ENCODE data around the gene SUOX.

Gene SUOX

DNA sequence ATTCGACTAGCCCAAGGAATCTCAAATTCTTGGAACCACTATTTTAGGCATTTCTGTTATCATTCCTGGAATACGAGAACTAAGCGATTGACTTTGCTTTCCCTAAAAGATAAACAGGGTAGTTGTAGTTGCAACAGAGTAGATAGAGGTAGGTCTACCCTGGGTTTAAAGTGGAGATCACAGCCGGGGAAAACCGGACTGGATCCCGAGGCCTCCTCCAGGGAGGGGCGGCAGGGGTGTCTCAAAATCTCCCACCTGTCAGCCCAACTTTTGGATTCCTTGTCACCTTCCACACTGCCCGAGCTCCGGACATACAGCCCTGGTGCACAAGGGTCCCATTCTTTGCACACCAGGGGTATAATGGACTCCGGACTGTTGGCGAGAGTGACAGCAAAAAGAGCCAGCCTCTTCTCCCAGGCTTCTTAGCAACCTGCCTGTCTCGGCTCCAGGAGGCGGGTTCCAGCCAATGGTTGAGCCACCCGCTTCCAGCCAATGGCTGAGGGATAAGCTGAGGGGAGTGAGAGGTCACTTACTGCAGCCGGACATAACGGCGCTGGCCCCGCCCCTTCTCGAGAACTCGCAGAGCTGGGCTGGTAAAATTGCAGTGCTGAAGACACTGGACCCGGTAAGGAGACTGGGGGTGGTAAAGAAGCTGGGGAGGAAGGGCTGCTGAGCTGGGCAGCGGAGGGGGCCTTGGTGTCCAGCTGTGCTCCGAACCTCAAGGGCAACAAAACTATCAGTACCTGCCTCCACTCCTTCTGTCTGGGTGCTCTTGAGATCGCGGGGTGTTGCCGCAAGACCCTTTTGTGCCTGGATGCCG is at the start of gene SUOX:
SUOX (plus strand) TSS at position 562 of the 820 bp plus-strand sequence. CDS start 4,946 bp downstream, outside the sequence.
- H3K27me3 Mint-ChIP-seq, result peaks cover 15% of the 10 kb centered on the region
- ATAC-seq (peak; percentile 90), DNase-seq (peak; percentile 41 to 69)
- H3K9me3 Mint-ChIP-seq, result no peaks in the 10 kb centered on the region
- peak within 1 kb of the TSS; percentile 91 to 94 for H3K4me3 Mint-ChIP-seq
- peaks cover 39% of the 10 kb centered on the region for H3K4me1 Mint-ChIP-seq
- peak within 1 kb of the TSS in 1 of 2 donors; percentile 50 for H3K27ac Mint-ChIP-seq

DNA sequence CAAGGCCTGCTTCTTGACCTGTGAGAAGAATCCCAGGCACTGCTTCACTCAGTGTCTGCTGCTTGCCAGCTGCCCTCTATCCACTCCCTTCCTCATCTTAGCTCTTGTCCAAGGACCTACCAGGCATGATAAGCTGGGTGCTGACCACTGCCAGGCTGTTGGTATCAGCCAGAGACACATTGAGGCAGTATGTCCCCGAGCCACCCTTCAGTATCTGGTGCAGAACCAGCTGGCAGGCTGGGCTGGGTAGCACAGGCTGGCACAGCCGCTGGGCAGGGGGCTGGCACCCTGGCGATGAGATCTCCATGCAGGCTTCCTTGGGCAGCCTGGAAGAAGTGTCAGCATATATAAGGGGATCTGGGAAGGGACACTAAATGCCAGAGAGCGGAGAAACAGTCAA is 41.7 kb upstream of the SUOX start:
- Mint-ChIP-seq H3K9me3 (no peaks in the 10 kb centered on the region), H3K27ac (peak overlapping the region in 1 of 2 donors; percentile 8), H3K27me3 (no peaks in the 10 kb centered on the region), H3K4me3 (no peak overlapping the region), H3K4me1 (peaks cover 22% of the 10 kb centered on the region)
- ATAC-seq (peak; percentile 27), DNase-seq (no peak)

DNA sequence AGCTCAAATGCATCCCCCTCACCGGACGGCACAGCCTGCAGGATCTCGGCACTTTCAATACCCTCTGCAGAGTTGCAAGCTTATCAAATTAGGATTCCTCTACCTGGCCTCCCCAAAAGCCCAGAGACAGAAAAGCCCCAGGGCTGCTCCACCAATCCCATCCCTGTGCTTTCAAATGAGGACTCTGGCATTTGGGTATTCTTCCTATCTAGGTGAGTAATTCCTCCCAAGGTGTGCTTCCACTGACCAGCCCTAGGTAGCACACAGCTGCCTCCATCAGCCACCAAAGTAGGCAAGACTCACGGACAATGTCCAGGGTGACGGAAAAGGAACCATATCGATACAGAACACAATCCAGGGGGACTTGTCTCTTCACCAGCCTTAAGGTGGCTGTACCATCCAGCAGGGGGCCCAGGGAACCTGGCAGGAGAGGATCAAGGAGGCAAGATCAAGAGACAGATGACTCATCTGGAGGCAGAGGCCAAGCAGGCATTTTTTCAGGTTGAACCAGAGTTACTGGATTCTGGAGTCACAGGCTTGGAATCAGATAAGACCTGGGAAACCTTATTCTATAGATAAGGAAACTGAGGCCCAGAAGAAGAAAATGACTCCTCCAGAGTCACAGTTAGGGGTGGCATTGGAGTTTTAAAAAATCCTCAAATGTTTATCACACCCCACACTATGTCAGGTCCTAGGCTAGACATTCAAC is 41.1 kb upstream of the SUOX start:
- Mint-ChIP-seq H3K9me3 (no peaks in the 10 kb centered on the region), H3K4me1 (peaks cover 22% of the 10 kb centered on the region), H3K27me3 (no peaks in the 10 kb centered on the region), H3K4me3 (no peak overlapping the region), H3K27ac (peak overlapping the region; percentile 65 to 73)
- ATAC-seq (peak; percentile 79), DNase-seq (peak; percentile 58 to 60)

DNA sequence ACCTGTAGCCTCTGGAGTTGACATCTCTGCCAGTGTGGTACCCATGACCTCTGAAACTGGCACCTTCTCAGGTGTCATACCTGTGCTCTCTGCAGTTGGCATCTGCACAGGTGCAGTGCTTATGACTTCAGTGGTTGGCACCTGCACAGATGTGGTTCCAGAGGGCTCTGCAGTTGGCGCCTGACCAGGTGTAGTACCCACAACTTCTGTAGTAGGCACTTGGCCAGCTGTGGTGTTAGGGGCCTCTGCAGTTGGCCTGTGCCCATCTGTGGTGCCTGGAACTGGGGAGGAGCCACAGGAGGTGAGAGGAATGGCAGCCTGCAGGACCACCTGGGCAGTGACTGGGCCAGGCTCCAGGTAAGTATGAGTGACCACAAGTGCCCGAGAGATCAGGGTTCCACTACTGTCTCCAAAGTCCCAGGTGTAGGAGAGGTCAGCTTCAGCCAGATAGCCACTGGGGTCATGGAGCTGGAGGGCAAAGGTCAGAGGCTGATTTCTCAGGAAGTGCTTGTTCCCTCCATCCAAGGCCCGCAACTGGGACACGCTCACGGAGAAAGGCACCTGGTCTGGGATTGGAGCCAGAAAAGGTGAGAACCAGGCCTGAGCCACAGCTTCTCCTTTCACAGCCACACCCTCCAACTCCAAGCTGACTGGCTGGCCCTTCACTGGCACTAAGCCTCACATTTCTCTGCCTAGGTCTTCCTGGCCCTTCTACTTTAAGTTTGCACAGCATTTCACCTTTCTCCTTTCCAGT is 39.8 kb upstream of the SUOX start:
- Mint-ChIP-seq H3K4me1 (peaks cover 16% of the 10 kb centered on the region), H3K4me3 (no peak overlapping the region), H3K27ac (peak overlapping the region in 1 of 2 donors; percentile 72), H3K9me3 (no peaks in the 10 kb centered on the region), H3K27me3 (no peaks in the 10 kb centered on the region)
- ATAC-seq, result peak; percentile 15
- no peak for DNase-seq

DNA sequence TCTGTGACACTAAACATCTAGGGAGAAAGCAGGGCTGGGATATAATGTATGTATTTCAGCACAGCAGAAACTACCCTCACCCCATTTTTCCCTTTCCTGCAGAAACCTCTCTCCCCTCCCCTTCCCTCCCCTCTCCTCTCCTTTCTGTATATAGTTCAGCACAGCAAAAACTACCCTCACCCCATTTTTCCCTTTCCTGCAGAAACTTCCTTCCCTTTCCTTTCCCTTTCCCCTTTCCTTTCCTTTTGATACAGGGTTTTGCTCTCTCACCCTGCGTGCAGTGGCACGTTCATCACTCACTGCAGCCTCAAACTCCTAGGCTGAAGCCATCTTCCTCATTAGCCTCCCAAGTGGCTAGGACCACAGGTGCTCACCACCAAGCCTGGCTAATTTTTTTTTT is 33.3 kb upstream of the SUOX start:
- DNase-seq (no peak), ATAC-seq (no peak)
- H3K4me3 Mint-ChIP-seq, result no peak overlapping the region
- H3K27ac Mint-ChIP-seq, result no peak overlapping the region
- no peaks in the 10 kb centered on the region for H3K27me3 Mint-ChIP-seq
- peaks cover 34% of the 10 kb centered on the region for H3K4me1 Mint-ChIP-seq
- H3K9me3 Mint-ChIP-seq, result no peaks in the 10 kb centered on the region

DNA sequence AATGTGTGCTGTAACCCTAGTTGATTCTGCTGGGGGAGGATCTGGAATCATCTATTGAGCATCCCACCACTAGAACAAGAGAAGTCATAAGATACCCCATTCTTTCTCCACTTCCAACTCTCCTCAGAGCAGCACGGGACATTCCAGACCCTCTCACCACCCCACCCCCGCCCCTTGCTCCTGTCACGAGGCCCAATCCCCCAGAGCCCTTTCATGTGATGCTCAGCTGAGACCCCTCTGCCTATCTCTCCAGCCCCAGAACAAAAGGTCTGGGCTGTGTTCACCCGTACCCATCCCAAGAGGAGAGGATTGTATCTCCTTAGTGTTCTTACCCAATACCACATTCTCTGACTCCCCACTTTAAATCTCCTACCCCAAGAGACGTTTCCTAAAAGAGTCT is 31.8 kb upstream of the SUOX start:
- Mint-ChIP-seq H3K4me1 (peaks cover 38% of the 10 kb centered on the region), H3K27me3 (no peaks in the 10 kb centered on the region), H3K27ac (no peak overlapping the region), H3K4me3 (no peak overlapping the region), H3K9me3 (no peaks in the 10 kb centered on the region)
- DNase-seq (no peak), ATAC-seq (no peak)

DNA sequence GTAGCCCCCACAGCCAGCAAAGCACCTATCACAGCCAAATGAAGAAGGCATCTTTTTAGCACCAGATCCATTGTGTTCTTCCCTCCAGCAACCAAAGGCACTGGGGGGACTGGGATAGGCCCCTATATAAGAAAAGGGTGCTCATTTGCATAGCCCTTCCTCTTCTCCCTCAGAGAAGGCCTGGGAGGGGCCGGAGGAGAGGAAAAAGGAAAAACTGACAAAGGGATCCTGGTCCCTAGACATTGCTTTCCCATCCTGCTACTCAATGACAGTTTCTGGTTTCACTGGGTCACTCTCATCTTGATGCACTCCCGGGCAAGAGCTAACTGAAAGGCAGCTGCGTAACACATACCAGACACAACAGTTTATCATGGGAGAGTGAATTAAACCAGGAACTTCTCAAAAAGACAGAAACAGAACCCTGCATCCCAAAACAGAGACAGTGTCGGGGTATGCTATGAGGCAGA is 31.1 kb upstream of the SUOX start, which contains the start of gene PMEL:
PMEL (minus strand) TSS at position 102 of the 467 bp plus-strand sequence; CDS start at position 71, 31 bp downstream.
- DNase-seq, result no peak
- H3K27ac Mint-ChIP-seq, result peak within 1 kb of the TSS; percentile 93 to 98
- peak within 1 kb of the TSS; percentile 96 to 100 for H3K4me3 Mint-ChIP-seq
- H3K9me3 Mint-ChIP-seq, result no peaks in the 10 kb centered on the region
- H3K4me1 Mint-ChIP-seq, result peaks cover 39% of the 10 kb centered on the region
- ATAC-seq, result peak; percentile 3
- no peaks in the 10 kb centered on the region for H3K27me3 Mint-ChIP-seq

DNA sequence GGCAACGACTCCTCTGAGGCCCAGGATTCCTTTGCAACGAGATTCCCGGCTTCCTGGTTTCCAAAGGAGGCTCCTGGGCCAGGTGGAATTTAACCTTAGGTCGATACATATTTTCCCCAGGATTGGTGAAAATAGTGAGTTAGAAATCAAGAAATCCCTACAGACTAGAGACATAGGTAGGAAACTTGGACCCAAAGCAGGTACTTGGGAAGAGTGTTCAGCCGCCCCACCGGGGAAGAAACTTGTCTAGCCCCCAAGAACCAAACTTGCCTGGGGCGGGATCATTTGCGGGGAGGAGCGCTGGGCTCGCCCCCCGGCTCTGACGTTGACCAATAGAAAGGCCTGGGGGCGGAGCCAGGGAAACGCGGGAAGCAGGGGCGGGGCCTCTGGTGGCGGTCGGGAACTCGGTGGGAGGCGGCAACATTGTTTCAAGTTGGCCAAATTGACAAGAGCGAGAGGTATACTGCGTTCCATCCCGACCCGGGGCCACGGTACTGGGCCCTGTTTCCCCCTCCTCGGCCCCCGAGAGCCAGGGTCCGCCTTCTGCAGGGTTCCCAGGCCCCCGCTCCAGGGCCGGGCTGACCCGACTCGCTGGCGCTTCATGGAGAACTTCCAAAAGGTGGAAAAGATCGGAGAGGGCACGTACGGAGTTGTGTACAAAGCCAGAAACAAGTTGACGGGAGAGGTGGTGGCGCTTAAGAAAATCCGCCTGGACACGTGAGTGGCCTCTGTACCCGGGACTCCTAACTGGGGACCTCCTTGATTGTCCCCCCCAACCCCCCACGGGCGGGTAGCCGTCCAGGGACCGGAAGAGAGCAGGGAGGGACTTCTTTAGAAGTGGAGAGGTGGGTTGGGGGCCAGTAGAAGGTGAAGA is 30.4 kb upstream of the SUOX start, which contains the start of gene CDK2:
CDK2 (plus strand) TSS at position 423 of the 874 bp plus-strand sequence; CDS start at position 602, 179 bp downstream.
- Mint-ChIP-seq H3K4me1 (peaks cover 45% of the 10 kb centered on the region), H3K27me3 (no peaks in the 10 kb centered on the region), H3K4me3 (peak within 1 kb of the TSS; percentile 96 to 100), H3K9me3 (no peaks in the 10 kb centered on the region), H3K27ac (peak within 1 kb of the TSS; percentile 93 to 98)
- peak; percentile 94 for ATAC-seq
- DNase-seq, result peak; percentile 84 to 88

DNA sequence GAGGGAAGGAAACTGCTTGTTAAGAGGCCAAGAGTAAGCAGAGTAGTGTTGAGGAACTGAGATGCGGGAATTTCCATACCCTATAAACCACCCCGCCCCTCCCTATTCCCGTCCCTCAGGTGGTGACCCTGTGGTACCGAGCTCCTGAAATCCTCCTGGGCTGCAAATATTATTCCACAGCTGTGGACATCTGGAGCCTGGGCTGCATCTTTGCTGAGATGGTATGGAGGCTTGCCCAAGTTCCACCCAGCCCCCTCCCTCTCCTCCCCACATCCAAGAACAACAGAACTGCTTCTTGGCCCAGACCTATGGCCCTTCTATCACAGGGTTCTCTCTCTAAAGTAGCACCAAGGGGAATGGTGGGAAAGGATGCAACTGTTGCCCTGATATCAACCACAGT is 27.7 kb upstream of the SUOX start:
- Mint-ChIP-seq H3K4me1 (peaks cover 50% of the 10 kb centered on the region), H3K9me3 (no peaks in the 10 kb centered on the region), H3K27ac (no peak overlapping the region), H3K4me3 (no peak overlapping the region), H3K27me3 (no peaks in the 10 kb centered on the region)
- no peak for DNase-seq
- no peak for ATAC-seq

DNA sequence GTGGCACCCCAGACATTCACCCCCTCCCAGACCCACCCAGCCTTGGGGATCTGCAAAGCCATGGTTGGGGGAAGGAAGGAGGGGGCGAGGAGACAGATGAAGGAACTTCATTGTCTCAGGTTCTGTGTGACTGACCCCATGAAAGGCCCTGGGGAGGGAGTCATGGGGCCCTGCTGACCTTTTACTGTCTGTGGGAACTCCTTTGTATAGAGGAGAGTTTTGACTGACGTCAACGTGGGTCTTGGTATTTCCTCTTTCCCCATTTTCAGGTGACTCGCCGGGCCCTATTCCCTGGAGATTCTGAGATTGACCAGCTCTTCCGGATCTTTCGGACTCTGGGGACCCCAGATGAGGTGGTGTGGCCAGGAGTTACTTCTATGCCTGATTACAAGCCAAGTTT is 26.3 kb upstream of the SUOX start:
- H3K4me1 Mint-ChIP-seq, result peaks cover 46% of the 10 kb centered on the region
- no peaks in the 10 kb centered on the region for H3K9me3 Mint-ChIP-seq
- H3K4me3 Mint-ChIP-seq, result no peak overlapping the region
- no peak overlapping the region for H3K27ac Mint-ChIP-seq
- H3K27me3 Mint-ChIP-seq, result no peaks in the 10 kb centered on the region
- no peak for ATAC-seq
- DNase-seq, result no peak

DNA sequence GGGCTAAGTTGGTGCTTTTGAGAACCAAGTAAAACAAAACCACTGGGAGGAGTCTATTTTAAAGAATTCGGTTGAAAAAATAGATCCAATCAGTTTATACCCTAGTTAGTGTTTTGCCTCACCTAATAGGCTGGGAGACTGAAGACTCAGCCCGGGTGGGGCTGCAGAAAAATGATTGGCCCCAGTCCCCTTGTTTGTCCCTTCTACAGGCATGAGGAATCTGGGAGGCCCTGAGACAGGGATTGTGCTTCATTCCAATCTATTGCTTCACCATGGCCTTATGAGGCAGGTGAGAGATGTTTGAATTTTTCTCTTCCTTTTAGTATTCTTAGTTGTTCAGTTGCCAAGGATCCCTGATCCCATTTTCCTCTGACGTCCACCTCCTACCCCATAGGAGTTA is 25.0 kb upstream of the SUOX start:
- H3K4me3 Mint-ChIP-seq, result no peak overlapping the region
- no peaks in the 10 kb centered on the region for H3K27me3 Mint-ChIP-seq
- no peak for DNase-seq
- ATAC-seq, result no peak
- peaks cover 43% of the 10 kb centered on the region for H3K4me1 Mint-ChIP-seq
- no peak overlapping the region for H3K27ac Mint-ChIP-seq
- no peaks in the 10 kb centered on the region for H3K9me3 Mint-ChIP-seq

DNA sequence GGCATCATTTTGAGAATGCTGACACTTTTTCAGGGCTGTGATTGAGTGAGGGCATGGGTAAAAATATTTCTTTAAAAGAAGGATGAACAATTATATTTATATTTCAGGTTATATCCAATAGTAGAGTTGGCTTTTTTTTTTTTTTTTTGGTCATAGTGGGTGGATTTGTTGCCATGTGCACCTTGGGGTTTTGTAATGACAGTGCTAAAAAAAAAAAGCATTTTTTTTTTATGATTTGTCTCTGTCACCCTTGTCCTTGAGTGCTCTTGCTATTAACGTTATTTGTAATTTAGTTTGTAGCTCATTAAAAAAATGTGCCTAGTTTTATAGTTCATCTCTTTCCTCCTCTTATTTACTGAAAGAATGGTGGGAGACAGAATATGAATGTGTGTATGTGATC is 24.6 kb upstream of the SUOX start:
- H3K4me1 Mint-ChIP-seq, result peaks cover 41% of the 10 kb centered on the region
- H3K27me3 Mint-ChIP-seq, result no peaks in the 10 kb centered on the region
- no peak overlapping the region for H3K4me3 Mint-ChIP-seq
- ATAC-seq (no peak), DNase-seq (no peak)
- no peaks in the 10 kb centered on the region for H3K9me3 Mint-ChIP-seq
- H3K27ac Mint-ChIP-seq, result no peak overlapping the region

DNA sequence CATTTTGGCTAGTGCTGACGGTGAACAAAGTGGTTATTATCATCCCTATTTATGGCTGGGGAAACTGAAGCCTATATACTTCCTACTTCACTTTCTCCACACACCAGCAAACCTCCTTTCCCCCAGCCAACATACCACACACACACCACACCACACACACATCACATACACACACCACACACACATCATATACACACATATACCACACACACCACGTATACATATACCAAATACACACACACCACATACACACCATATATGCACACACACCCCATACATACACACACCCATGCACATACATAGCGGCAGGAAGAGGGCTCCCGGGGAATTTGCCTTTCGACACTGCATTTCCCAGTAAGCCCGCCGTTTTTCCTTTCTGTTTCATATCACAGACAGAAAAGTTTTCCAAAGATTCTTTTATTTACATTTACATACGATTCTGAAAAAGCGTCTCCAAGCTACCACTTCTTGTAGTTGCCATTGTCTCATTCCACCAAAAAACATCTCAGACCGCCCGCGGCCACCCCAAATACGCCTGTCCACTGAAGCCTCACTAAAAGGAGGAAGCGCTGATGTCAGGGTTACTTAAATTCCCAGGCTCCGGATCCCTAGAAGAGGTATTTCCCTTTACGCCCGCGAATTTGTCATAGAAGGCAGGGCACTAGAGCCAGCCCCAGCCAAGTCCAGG is 24.0 kb upstream of the SUOX start:
- Mint-ChIP-seq H3K4me3 (no peak overlapping the region), H3K27me3 (no peaks in the 10 kb centered on the region), H3K4me1 (peaks cover 39% of the 10 kb centered on the region), H3K9me3 (no peaks in the 10 kb centered on the region), H3K27ac (no peak overlapping the region)
- ATAC-seq (no peak), DNase-seq (no peak)

DNA sequence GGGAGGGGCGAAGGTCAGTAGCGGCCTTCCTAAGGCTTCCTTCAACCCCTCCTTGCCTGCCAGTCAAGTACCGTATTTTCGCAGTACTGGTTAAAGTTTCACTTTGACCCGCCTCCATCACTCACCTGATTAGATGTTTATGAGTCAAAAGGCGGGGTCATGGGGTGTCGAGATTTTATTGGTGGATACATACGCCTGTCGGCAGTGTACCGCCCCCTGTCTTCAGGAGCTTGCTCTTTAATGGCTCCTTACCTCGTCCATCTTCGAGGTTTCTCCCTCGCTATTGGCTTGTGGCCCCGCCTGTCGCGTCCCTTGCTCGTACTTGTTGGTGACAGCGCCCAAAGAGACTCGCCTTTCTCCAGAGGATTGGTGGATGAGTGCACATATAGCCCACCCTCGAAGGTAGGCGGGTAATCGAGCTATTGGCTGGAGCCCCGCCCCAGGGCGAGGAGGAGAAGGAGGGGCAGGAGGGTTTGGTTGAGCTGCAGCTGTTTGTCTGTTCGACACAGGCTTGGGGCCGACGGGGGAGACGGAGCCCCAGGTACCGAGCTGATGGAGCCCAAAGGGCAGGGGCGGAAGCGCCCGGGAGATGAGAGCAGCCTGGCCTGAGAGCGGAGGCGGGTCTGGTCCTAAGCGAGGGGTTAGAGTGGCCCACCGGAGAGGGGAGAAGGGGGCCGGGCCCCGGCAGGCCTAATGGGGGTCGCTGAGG is 23.3 kb upstream of the SUOX start, which contains the start of gene RAB5B:
RAB5B (plus strand) TSS at position 480 of the 709 bp plus-strand sequence. CDS start 12,883 bp downstream, outside the sequence.
- Mint-ChIP-seq H3K9me3 (no peaks in the 10 kb centered on the region), H3K27me3 (no peaks in the 10 kb centered on the region), H3K27ac (no peak within 1 kb of the TSS), H3K4me1 (peaks cover 36% of the 10 kb centered on the region), H3K4me3 (no peak within 1 kb of the TSS)
- DNase-seq (peak; percentile 97 to 99), ATAC-seq (peak; percentile 94)
